Measurements from ENCODE around the gene MORN4. TPM values are rescaled to one million over a fixed set of nuclear protein-coding genes. Genes with fewer than 3 reads are reported as not detected.

Gene MORN4
- total and polyA plus RNA-seq, 7 donors, result 1.8 to 5.6 (median 3.9) TPM

DNA sequence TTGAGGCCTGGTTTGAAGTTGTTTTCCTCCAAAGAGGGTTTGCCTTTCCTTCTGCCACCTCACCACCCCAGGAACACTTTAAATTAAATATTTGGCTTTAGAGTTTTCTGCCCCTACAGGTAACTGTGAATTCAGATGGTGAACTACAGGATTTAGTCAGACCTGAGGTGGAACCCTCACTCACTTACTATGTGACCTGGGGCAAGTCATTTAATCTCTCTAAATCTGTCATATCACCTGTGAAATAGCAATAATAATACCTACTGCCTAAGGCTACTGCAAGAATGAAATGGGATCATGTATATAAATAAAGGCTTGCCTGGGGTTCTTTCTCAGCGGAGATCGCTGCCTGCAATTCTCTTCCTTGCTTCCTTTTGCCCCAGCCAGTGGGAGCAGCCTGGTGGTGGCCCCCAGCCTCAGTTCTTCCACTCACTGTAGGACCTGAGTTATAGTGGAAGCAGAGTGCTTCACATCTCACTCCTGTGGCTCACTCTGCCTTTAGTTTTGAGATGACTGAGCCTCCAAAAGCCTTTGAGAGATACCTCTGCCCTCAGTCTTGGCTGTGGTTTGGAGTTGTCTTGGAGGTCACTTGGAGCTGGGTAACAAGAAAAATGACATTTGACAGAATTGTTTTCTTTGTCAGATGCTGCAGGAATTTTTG lies 66.8 kb downstream of the MORN4 start:
- WGBS, 3 donors, result 76 to 97% (median 92%) methylated on average over 2 of the region's 2 CpGs
- TF ChIP-seq, protein P1, sequence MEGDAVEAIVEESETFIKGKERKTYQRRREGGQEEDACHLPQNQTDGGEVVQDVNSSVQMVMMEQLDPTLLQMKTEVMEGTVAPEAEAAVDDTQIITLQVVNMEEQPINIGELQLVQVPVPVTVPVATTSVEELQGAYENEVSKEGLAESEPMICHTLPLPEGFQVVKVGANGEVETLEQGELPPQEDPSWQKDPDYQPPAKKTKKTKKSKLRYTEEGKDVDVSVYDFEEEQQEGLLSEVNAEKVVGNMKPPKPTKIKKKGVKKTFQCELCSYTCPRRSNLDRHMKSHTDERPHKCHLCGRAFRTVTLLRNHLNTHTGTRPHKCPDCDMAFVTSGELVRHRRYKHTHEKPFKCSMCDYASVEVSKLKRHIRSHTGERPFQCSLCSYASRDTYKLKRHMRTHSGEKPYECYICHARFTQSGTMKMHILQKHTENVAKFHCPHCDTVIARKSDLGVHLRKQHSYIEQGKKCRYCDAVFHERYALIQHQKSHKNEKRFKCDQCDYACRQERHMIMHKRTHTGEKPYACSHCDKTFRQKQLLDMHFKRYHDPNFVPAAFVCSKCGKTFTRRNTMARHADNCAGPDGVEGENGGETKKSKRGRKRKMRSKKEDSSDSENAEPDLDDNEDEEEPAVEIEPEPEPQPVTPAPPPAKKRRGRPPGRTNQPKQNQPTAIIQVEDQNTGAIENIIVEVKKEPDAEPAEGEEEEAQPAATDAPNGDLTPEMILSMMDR (IDR thresholded peaks at IDR 0.05), result no peak

DNA sequence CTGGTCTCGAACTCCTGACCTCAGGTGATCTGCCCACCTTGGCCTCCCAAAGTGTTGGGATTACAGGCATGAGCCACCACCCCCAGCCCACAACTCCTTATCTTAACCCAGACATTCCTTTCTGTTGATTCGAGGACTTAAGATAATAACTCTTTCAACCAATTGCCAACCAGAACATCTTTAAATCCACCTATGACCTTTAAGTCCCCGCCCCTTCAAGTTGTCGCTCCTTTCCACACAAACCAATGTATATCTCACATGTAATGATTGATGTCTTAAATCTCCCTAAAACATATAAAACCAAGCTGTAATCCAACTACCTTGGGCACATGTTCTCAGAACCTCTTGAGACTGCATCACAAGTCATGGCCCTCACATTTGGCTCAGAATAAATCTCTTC lies 68.5 kb downstream of the MORN4 start:
- ATAC-seq, result no peak
- no peak overlapping the region for H3K27ac ChIP-seq

More for the DNA sequence above, 66.8 kb downstream of the MORN4 start:
- H3K4me3 ChIP-seq, result no peak overlapping the region
- intact Hi-C loops (cut with DNase I), result no loop called here
- no peaks in the 10 kb centered on the region for H3K27me3 ChIP-seq (ENCODE audit: insufficient read depth in 3 of 3, low read length in 2 of 3)
- no peak overlapping the region for H3K27ac ChIP-seq
- H3K36me3 ChIP-seq (ENCODE audit: insufficient read depth in 1 of 2, low read depth in 1 of 2), result peaks cover 0 to 18% of the 10 kb centered on the region in 2 donors
- H3K4me1 ChIP-seq, result peaks cover 25% of the 10 kb centered on the region
- ATAC-seq (no peak), DNase-seq (no peak)
- H3K9me3 ChIP-seq, result no peaks in the 10 kb centered on the region

More for the DNA sequence above, 68.5 kb downstream of the MORN4 start:
- Histone ChIP-seq H3K36me3 (ENCODE audit: insufficient read depth in 1 of 2, low read depth in 1 of 2) (peaks cover 0 to 18% of the 10 kb centered on the region in 2 donors), H3K4me1 (peaks cover 24% of the 10 kb centered on the region), H3K9me3 (no peaks in the 10 kb centered on the region), H3K4me3 (no peak overlapping the region), H3K27me3 (ENCODE audit: insufficient read depth in 3 of 3, low read length in 2 of 3) (no peaks in the 10 kb centered on the region)
- 91 to 94% (median 94%) methylated on average over 4 of the region's 4 CpGs for WGBS, 3 donors
- DNase-seq, result no peak
- TF ChIP-seq, protein P1 (IDR thresholded peaks at IDR 0.05), result no peak
- intact Hi-C loops (cut with DNase I), result no loop called here

Other genes with a start within 250 kb of the MORN4 start
- 100 to 1,000 TPM in 1 of 4 donors, 10 to 100 TPM in 3; 64.7 to 105 (median 76.4) TPM for gene RRP12, start 232.2 kb downstream of the MORN4 start, total RNA-seq
- gene RRP12, start 232.2 kb downstream of the MORN4 start, polyA plus RNA-seq, result 100 to 1,000 TPM in 1 of 3 donors, 10 to 100 TPM in 2; 46.5 to 114 (median 76.4) TPM
- 10 to 100 TPM; 41.5 to 65.5 (median 46.6) TPM for gene PGAM1, start 207.3 kb downstream of the MORN4 start, total RNA-seq
- 100 to 1,000 TPM in 2 of 3 donors, 10 to 100 TPM in 1; 36.2 to 186 (median 112) TPM for gene PGAM1, start 207.3 kb downstream of the MORN4 start, polyA plus RNA-seq
- gene EXOSC1, start 187.5 kb downstream of the MORN4 start, total RNA-seq, result 10 to 100 TPM; 14.0 to 20.4 (median 19.8) TPM
- gene EXOSC1, start 187.5 kb downstream of the MORN4 start, polyA plus RNA-seq, result 10 to 100 TPM; 26.4 to 36.5 (median 29.4) TPM
- 10 to 100 TPM; 19.7 to 24.5 (median 22.7) TPM for gene ZDHHC16, start 187.3 kb downstream of the MORN4 start, total RNA-seq
- 10 to 100 TPM; 23.2 to 44.9 (median 24.6) TPM for gene ZDHHC16, start 187.3 kb downstream of the MORN4 start, polyA plus RNA-seq
- 10 to 100 TPM; 33.2 to 39.6 (median 34.4) TPM for gene MMS19, start 135.1 kb downstream of the MORN4 start, total RNA-seq
- gene MMS19, start 135.1 kb downstream of the MORN4 start, polyA plus RNA-seq, result 10 to 100 TPM; 29.8 to 47.6 (median 43.1) TPM
- 10 to 100 TPM; 16.0 to 39.2 (median 22.2) TPM for gene UBTD1, start 134.6 kb downstream of the MORN4 start, total RNA-seq
- 10 to 100 TPM; 43.6 to 59.2 (median 56.7) TPM for gene UBTD1, start 134.6 kb downstream of the MORN4 start, polyA plus RNA-seq
- 1,000 to 10,000 TPM; 1,055 to 3,522 (median 2,378) TPM for gene ANKRD2, start 60.7 kb downstream of the MORN4 start, total RNA-seq
- 1,000 to 10,000 TPM in 2 of 3 donors, 100 to 1,000 TPM in 1; 254 to 5,473 (median 1,117) TPM for gene ANKRD2, start 60.7 kb downstream of the MORN4 start, polyA plus RNA-seq
- gene HOGA1, start 49.1 kb downstream of the MORN4 start, total RNA-seq, result 10 to 100 TPM in 1 of 4 donors, 1 to 10 TPM in 2, under 1 TPM in 1; 0.66 to 12.3 (median 4.9) TPM
- 1 to 10 TPM in 2 of 3 donors, under 1 TPM in 1; 0.96 to 3.4 (median 1.7) TPM for gene HOGA1, start 49.1 kb downstream of the MORN4 start, polyA plus RNA-seq
- gene C10orf62, start 43.8 kb downstream of the MORN4 start, total RNA-seq, result 1 to 10 TPM in 2 of 4 donors, under 1 TPM in 1, not detected in 1; 0.56 to 1.1 (median 1.0) TPM
- gene C10orf62, start 43.8 kb downstream of the MORN4 start, polyA plus RNA-seq, result under 1 TPM in 2 of 3 donors, not detected in 1; 0.12 to 0.13 TPM
- gene PI4K2A, start 7.2 kb upstream of the MORN4 start, total RNA-seq, result 10 to 100 TPM; 11.5 to 14.1 (median 11.9) TPM
- 10 to 100 TPM in 2 of 3 donors, 1 to 10 TPM in 1; 8.9 to 22.9 (median 15.6) TPM for gene PI4K2A, start 7.2 kb upstream of the MORN4 start, polyA plus RNA-seq
- gene AVPI1, start 53.7 kb upstream of the MORN4 start, total RNA-seq, result 1 to 10 TPM; 3.6 to 5.8 (median 5.0) TPM
- gene AVPI1, start 53.7 kb upstream of the MORN4 start, polyA plus RNA-seq, result 10 to 100 TPM in 1 of 3 donors, 1 to 10 TPM in 2; 5.6 to 56.9 (median 5.6) TPM
- gene MARVELD1, start 80.2 kb upstream of the MORN4 start, total RNA-seq, result 1 to 10 TPM; 2.4 to 5.7 (median 3.3) TPM
- 10 to 100 TPM in 1 of 3 donors, 1 to 10 TPM in 2; 2.2 to 10.4 (median 2.9) TPM for gene MARVELD1, start 80.2 kb upstream of the MORN4 start, polyA plus RNA-seq
- 10 to 100 TPM in 3 of 4 donors, 1 to 10 TPM in 1; 9.8 to 15.1 (median 12.1) TPM for gene ZFYVE27, start 103.6 kb upstream of the MORN4 start, total RNA-seq
- 10 to 100 TPM in 2 of 3 donors, 1 to 10 TPM in 1; 8.3 to 20.1 (median 14.9) TPM for gene ZFYVE27, start 103.6 kb upstream of the MORN4 start, polyA plus RNA-seq
- under 1 TPM in 2 of 4 donors, not detected in 2; 0.16 to 0.30 TPM for gene SFRP5, start 138.5 kb upstream of the MORN4 start, total RNA-seq
- gene SFRP5, start 138.5 kb upstream of the MORN4 start, polyA plus RNA-seq, result under 1 TPM; 0.47 to 0.73 (median 0.69) TPM
- 1 to 10 TPM in 2 of 4 donors, under 1 TPM in 2; 0.19 to 4.1 (median 0.99) TPM for gene GOLGA7B, start 216.3 kb upstream of the MORN4 start, total RNA-seq
- 1 to 10 TPM in 1 of 3 donors, under 1 TPM in 2; 0.46 to 1.6 (median 0.77) TPM for gene GOLGA7B, start 216.3 kb upstream of the MORN4 start, polyA plus RNA-seq